ENCODE data around the gene LACTB. TPM values are rescaled to one million over a fixed set of nuclear protein-coding genes. Genes with fewer than 3 reads are reported as not detected.

LACTB gene
- total and polyA plus RNA-seq, 2 experiments from 2014 or later = 15.2 to 20.9 TPM

GRCh38 chr15:63090472-63090871 is 31.2 kb upstream of the LACTB start (continued):
- TF ChIP-seq ETS1 (IDR thresholded peaks at IDR 0.05) (no peak), REST (IDR thresholded peaks at IDR 0.05; ENCODE audit: unreplicated experiment) (no peak), POLR2AphosphoS5 (IDR thresholded peaks at IDR 0.05; ENCODE audit: low read depth) (no peak)

GRCh38 chr15:63090887-63091286 is 30.8 kb upstream of the LACTB start:
- no peaks in the 10 kb centered on the region for H3K9me3 Mint-ChIP-seq
- Histone ChIP-seq H3K36me3 (ENCODE audit: insufficient read depth) (no peaks in the 10 kb centered on the region), H3K27me3 (ENCODE audit: insufficient read depth) (no peaks in the 10 kb centered on the region), H2AFZ (no peak overlapping the region; the same call in 1 of the 2 replicates), H3K79me2 (replicated peaks; ENCODE audit: insufficient read depth) (no peaks in the 10 kb centered on the region), H3F3A (replicated peaks; ENCODE audit: low read depth) (peaks cover 9% of the 10 kb centered on the region; the same call in 1 of the 2 replicates), H3K4me1 (ENCODE audit: insufficient read depth) (peaks cover 41% of the 10 kb centered on the region), H4K20me1 (replicated peaks; ENCODE audit: insufficient read depth) (no peaks in the 10 kb centered on the region), H3K9me2 (ENCODE audit: insufficient read depth) (no peaks in the 10 kb centered on the region), H3K4me2 (no peak overlapping the region), H3K4me3 (no peak overlapping the region), H3K27ac (ENCODE audit: low read depth) (no peak overlapping the region)
- H3K27me3 Mint-ChIP-seq (ENCODE audit: insufficient read depth, low read depth, poor library complexity) = peaks cover 2% of the 10 kb centered on the region
- no peak overlapping the region for H3K4me3 Mint-ChIP-seq
- DNase-seq (ENCODE audit: low spot score) (no peak), ATAC-seq (no peak)
- H3K27ac Mint-ChIP-seq = no peak overlapping the region
- H3K4me1 Mint-ChIP-seq = peaks cover 35% of the 10 kb centered on the region
- no peaks in the 10 kb centered on the region for H3K36me3 Mint-ChIP-seq (ENCODE audit: low read depth)
- TF ChIP-seq ZNF331 (CRISPR knock-in tag; IDR thresholded peaks at IDR 0.05; ENCODE audit: low read depth) (no peak), ZNF114 (CRISPR knock-in tag; IDR thresholded peaks at IDR 0.05) (no peak), ZNF462 (CRISPR knock-in tag; IDR thresholded peaks at IDR 0.05) (no peak), POLR2AphosphoS5 (IDR thresholded peaks at IDR 0.05; ENCODE audit: low read depth) (no peak), ETS1 (IDR thresholded peaks at IDR 0.05) (no peak), JUNB (IDR thresholded peaks at IDR 0.05; ENCODE audit: unreplicated experiment) (no peak), REST (IDR thresholded peaks at IDR 0.05; ENCODE audit: unreplicated experiment) (no peak)

Measured in GM23338 (cell line).